HUES48 (cell line): Measurements from ENCODE around the gene NRXN2.

Experiments
- H3K27ac ChIP-seq: one replicate; pipeline ENCODE4 v1.7.0; 2013; ENCODE audit warnings: low read depth, low read length, inconsistent platforms
- H3K27me3 ChIP-seq: 2 replicates; pipeline ENCODE4 v1.6.1; 2013; ENCODE audit warnings: mild to moderate bottlenecking, low read length; ENCODE audit not compliant: control insufficient read depth, insufficient read depth
- H3K36me3 ChIP-seq: 2 replicates; pipeline ENCODE4 v1.6.1; 2013; ENCODE audit warnings: low read length; ENCODE audit not compliant: control insufficient read depth, insufficient read depth
- H3K4me1 ChIP-seq: 2 replicates; pipeline ENCODE4 v1.6.1; 2013; ENCODE audit warnings: mild to moderate bottlenecking, low read length; ENCODE audit not compliant: control insufficient read depth, insufficient read depth
- H3K4me3 ChIP-seq: 2 replicates; pipeline ENCODE4 v1.5.1; 2013; ENCODE audit warnings: mild to moderate bottlenecking, low read depth, low read length
- H3K9ac ChIP-seq: 2 replicates; pipeline ENCODE4 v1.6.1; 2013; ENCODE audit warnings: mild to moderate bottlenecking, low read depth, low read length, moderate library complexity
- H3K9me3 ChIP-seq: 2 replicates; pipeline ENCODE4 v1.6.1; 2013; ENCODE audit warnings: low read length; ENCODE audit not compliant: control insufficient read depth, insufficient read depth

NRXN2 gene

DNA sequence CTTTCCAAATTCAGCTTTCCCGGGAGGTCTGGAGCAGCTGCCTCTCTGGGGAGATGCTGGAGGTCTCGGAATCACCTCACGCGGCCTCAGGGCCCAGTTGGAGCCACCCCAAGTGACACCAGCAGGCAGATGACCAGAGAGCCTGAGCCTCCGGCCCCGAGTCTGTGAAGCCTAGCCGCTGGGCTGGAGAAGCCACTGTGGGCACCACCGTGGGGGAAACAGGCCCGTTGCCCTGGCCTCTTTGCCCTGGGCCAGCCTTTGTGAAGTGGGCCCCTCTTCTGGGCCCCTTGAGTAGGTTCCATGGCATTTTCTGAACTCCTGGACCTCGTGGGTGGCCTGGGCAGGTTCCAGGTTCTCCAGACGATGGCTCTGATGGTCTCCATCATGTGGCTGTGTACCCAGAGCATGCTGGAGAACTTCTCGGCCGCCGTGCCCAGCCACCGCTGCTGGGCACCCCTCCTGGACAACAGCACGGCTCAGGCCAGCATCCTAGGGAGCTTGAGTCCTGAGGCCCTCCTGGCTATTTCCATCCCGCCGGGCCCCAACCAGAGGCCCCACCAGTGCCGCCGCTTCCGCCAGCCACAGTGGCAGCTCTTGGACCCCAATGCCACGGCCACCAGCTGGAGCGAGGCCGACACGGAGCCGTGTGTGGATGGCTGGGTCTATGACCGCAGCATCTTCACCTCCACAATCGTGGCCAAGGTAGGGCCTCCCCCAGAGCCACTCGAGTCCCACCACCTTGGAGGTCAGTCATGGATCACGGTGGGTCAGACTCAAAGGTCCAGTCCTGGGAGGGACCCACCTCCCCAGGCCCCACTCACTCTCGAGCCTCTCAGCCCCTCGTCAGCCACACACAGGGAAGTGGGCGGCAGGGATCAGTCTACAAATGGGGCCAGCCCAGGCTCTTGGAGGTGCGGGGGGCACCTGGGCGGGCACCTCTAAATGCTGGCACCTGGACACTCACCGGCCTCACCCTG lies 131.5 kb downstream of the NRXN2 start:
- no peaks in the 10 kb centered on the region for H3K36me3 ChIP-seq
- H3K27me3 ChIP-seq, result no peaks in the 10 kb centered on the region
- no peaks in the 10 kb centered on the region for H3K4me1 ChIP-seq
- H3K4me3 ChIP-seq, result no peak overlapping the region
- peaks cover 15% of the 10 kb centered on the region; the same call in 1 of the 2 replicates for H3K9me3 ChIP-seq
- H3K9ac ChIP-seq, result no peak overlapping the region
- no peak overlapping the region for H3K27ac ChIP-seq

DNA sequence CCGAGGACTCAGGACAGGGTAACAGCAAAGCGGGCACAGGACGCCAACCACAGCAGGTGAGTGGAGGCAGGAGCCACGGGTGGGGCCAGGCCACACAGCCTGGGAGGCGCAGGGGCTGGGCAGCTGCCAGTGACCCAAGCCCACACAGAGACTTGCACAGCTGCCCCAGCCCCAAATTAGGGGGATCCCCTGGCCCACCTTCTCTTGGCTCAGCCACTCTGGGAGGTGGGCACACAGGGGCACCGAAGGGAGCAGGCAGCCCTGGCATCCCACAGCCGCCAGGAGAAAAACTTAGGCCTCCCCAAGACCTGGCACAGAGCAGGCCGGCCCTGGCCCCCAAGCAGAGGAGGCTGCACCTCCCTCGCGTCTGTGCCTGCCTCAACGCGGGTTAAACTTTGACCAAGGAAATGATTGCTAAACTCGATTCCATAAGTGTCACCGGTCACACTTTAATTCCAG lies 132.2 kb downstream of the NRXN2 start, which contains the start of gene SLC22A12:
TSS of gene SLC22A12 (plus strand) at position 458 of the 459 bp plus-strand sequence. CDS start 337 bp downstream, outside the sequence.
- no peak within 1 kb of the TSS for H3K9ac ChIP-seq
- peaks cover 11% of the 10 kb centered on the region; the same call in 1 of the 2 replicates for H3K9me3 ChIP-seq
- H3K27ac ChIP-seq, result no peak within 1 kb of the TSS
- H3K27me3 ChIP-seq, result no peaks in the 10 kb centered on the region
- H3K4me1 ChIP-seq, result no peaks in the 10 kb centered on the region
- H3K36me3 ChIP-seq, result no peaks in the 10 kb centered on the region
- H3K4me3 ChIP-seq, result no peak within 1 kb of the TSS

DNA sequence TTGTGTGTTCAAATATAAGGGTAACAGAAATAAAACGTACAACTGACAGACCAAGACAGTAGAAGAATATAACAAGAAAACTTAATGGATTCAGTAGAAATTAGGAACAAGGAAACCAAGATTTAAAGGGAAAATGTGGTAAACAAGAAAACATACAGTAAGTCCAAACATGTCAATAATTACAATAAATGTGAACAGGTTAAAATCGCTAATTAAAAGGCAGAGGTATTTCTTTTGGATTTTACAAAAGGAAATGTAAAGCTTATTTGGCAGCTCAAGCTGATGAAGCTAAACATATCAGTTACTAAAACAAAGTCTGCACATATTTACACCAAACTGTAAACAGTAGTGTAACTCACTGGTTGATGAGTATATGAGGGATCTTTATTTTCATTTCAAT lies 134.3 kb downstream of the NRXN2 start:
- Histone ChIP-seq H3K4me1 (no peaks in the 10 kb centered on the region), H3K27ac (no peak overlapping the region), H3K9me3 (0 out of 2 replicates have a peak, but pooled peaks cover 8% of the 10 kb centered on the region), H3K4me3 (no peak overlapping the region), H3K27me3 (no peaks in the 10 kb centered on the region), H3K9ac (no peak overlapping the region), H3K36me3 (no peaks in the 10 kb centered on the region)

DNA sequence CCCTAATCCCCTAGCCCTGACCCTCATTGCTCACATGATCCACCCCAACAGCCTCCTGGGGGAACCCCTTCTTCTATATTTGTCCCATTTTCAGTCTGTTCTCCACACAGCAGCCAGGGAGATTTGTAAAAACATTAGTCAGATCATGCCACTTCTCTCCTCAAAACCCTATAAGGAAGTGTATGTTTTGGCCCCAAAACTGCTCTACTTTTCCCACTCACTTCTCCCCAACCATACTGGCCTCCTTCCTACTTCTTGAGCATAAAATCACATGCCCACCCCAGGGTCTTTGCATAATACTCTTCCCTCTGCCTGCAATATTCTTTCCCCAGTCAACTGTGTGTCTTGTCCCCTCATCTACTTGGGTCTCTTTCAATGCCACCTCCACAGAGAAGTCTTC lies 136.6 kb downstream of the NRXN2 start:
- Histone ChIP-seq H3K9me3 (0 out of 2 replicates have a peak, but pooled peaks cover 8% of the 10 kb centered on the region), H3K4me3 (no peak overlapping the region), H3K4me1 (no peaks in the 10 kb centered on the region), H3K36me3 (no peaks in the 10 kb centered on the region), H3K27me3 (no peaks in the 10 kb centered on the region), H3K27ac (no peak overlapping the region), H3K9ac (no peak overlapping the region)

DNA sequence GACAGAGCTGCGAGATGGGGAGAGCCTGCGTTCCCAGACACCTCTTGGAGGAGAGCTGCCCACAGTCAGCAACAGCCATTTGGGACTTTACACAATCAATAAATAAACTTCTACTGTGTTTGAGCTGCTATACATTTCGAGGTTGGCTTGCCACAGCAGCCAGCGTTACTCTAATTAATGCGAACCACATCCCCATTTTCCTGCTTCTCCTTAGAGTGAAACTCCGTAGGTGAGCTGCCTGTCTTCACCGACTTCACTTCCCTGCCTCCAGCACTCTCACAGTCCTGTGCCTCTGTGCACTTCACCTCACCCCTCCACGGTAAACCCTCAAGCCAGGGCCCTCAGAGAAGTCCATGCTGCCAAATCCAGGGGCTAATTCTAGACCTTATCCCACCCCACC lies 137.8 kb downstream of the NRXN2 start:
- no peaks in the 10 kb centered on the region for H3K27me3 ChIP-seq
- 0 out of 2 replicates have a peak, but pooled peaks cover 8% of the 10 kb centered on the region for H3K9me3 ChIP-seq
- no peak overlapping the region for H3K27ac ChIP-seq
- H3K36me3 ChIP-seq, result no peaks in the 10 kb centered on the region
- no peak overlapping the region for H3K4me3 ChIP-seq
- no peaks in the 10 kb centered on the region for H3K4me1 ChIP-seq
- H3K9ac ChIP-seq, result no peak overlapping the region

DNA sequence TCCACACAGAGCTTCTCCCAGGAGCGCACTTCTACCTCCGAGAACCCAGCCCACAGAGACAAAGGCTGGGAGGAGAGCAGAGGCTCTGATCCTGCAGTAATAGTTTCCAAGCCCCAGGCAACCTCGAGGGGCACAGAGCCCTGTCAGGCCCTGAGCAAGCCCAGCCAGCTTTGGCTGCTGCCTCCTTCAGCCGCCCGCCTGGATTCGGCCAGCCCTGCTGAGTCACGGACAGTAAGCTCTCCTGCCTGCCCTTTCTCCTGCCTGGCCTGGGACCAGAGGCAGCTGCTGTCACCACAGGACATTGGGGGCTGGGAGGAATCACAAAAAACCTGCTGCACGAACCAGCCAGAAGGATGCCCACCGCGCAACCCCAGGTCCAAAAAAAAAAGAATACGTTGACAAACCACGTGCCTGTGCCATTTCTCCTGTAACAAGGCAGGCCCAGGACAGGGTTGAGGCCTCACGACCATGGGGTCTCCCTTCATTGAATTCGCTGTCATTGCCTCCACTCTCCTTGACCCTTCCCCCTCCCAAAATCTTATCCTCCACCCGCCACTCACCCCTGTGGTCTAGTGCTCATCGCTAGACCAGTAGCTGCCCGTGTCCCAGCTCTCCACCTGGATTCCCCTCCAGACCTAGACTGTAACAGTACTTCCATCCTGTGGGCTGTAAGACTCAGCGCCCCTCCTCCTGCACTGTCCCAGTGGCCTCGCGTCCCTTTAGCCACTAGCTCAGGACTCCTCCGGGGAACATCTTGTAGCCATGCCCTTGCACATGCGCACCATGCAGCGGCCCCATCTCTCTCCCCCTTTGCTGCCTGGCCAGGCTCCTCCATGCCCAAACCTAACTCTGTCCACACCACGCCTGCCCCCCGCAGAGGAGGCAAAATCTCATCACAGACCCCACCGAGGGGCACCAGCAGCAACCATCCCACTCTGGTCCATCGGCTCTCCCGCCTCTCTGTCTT lies 139.4 kb downstream of the NRXN2 start:
- Histone ChIP-seq H3K27me3 (no peaks in the 10 kb centered on the region), H3K27ac (no peak overlapping the region), H3K9ac (no peak overlapping the region)

DNA sequence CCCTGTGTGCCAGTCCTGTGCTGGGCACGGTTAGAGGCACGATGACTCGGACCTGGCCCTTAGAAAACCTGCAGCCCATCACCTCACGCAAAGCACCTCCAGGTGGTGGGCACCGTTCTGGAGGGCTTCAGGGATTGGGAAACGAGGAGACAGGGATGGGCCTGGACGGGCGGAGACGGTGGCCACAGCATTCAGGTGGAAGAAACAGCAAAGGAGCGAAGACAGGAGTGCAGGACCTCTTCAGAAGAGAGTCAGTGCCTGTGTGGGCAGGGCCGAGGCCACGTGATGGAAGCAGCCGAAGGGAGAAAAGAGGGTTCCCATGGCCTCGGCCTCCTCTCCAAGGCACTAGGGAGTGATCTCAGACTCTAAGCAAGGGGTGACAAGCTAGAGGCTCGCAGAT lies 140.1 kb downstream of the NRXN2 start:
- H3K4me1 ChIP-seq, result no peaks in the 10 kb centered on the region
- no peak overlapping the region for H3K4me3 ChIP-seq
- no peaks in the 10 kb centered on the region for H3K27me3 ChIP-seq
- H3K36me3 ChIP-seq, result no peaks in the 10 kb centered on the region
- H3K9me3 ChIP-seq, result no peaks in the 10 kb centered on the region
- H3K27ac ChIP-seq, result no peak overlapping the region
- H3K9ac ChIP-seq, result no peak overlapping the region

More for the DNA sequence above, 139.4 kb downstream of the NRXN2 start:
- Histone ChIP-seq H3K4me1 (no peaks in the 10 kb centered on the region), H3K4me3 (no peak overlapping the region), H3K36me3 (no peaks in the 10 kb centered on the region), H3K9me3 (no peaks in the 10 kb centered on the region)

DNA sequence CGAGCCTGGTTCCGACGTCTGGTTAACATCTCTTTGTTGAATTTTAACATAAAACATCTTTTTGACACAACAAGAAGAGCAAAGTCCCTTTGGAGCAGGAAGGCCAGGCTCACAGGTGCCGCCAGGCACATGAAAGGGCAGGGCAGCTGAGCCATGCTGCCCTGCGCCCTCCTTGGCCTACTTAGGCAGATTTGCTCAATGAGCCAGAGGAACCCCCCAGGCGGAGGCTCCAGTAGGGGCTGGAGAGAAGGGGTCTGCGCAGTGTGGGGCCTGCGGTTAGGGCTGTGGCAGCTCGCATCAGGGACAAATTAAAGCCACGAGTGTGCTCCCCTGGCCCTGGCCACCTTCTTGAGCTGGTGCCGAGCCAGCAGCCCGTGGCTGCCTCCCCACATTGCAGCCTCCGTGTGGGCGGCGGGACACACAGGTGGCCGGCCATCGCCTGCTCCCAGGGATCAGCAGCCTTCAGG lies 141.9 kb downstream of the NRXN2 start:
- no peaks in the 10 kb centered on the region for H3K9me3 ChIP-seq
- no peak overlapping the region for H3K27ac ChIP-seq
- no peak overlapping the region for H3K4me3 ChIP-seq
- no peaks in the 10 kb centered on the region for H3K27me3 ChIP-seq
- no peak overlapping the region for H3K9ac ChIP-seq
- no peaks in the 10 kb centered on the region for H3K36me3 ChIP-seq
- H3K4me1 ChIP-seq, result no peaks in the 10 kb centered on the region

DNA sequence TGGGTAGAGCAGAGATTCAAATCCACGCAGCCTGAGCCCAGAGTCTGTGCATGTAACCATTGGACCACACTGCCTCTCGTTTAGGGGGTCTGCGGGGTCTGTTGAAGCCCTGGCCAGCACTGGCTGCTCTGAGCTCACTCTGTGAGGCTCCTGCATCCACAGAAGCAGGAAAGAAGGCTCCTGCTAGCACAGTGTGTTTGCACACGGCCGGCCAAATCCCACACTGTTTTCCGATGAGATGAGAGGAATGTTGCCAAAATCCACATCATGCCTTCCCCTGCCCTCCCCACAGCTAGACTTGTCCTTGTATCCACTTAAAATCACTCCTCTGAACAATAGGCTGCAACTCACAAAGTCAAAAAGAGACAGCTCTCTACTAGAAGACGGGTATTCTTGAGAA lies 142.6 kb downstream of the NRXN2 start:
- H3K9me3 ChIP-seq, result no peaks in the 10 kb centered on the region
- H3K4me3 ChIP-seq, result no peak overlapping the region
- H3K9ac ChIP-seq, result no peak overlapping the region
- no peaks in the 10 kb centered on the region for H3K4me1 ChIP-seq
- H3K27me3 ChIP-seq, result no peaks in the 10 kb centered on the region
- H3K27ac ChIP-seq, result no peak overlapping the region
- H3K36me3 ChIP-seq, result no peaks in the 10 kb centered on the region

DNA sequence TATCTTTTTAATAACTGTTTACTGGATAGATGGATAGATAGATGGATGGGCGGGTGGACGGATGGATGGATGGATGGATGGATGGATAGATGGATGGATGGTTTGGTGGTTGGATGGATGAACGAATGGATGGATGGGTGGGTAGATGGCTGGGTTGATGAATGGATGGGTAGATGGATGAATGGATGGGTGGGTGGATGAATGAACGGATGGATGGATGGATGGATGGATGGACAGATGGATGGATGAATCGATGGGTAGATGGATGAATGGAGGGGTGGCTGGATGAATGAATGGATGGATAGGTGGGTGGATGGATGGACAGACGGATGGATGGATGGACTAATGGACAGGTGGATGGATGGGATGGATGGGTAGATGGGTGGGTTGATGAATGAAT lies 145.8 kb downstream of the NRXN2 start:
- Histone ChIP-seq H3K27me3 (no peaks in the 10 kb centered on the region), H3K4me1 (no peaks in the 10 kb centered on the region), H3K27ac (no peak overlapping the region), H3K9ac (no peak overlapping the region), H3K4me3 (no peak overlapping the region), H3K36me3 (no peaks in the 10 kb centered on the region), H3K9me3 (no peaks in the 10 kb centered on the region)
